Ishikawa (cell line): ENCODE data around the gene DNAJC15.

Experiments used
- CEBPB ChIP-seq: IDR thresholded peaks from 2 replicates; pipeline ENCODE4 v1.6.1; 2012
- EGR1 ChIP-seq: IDR thresholded peaks from 2 replicates; pipeline ENCODE4 v1.6.1; 2012
- EP300 ChIP-seq: IDR thresholded peaks from 2 replicates; pipeline ENCODE4 v1.6.1; 2012; ENCODE audit warnings: borderline replicate concordance
- MAX ChIP-seq: IDR thresholded peaks from 2 replicates; pipeline ENCODE4 v1.6.1; 2012
- REST ChIP-seq: IDR thresholded peaks from 2 replicates; pipeline ENCODE4 v1.6.1; 2012; ENCODE audit warnings: low read depth, mild to moderate bottlenecking
- YY1 ChIP-seq: IDR thresholded peaks from 2 replicates; pipeline ENCODE4 v1.6.1; 2012; ENCODE audit warnings: low read depth

GRCh38 chr13:43080199-43080598, 56.8 kb downstream of the DNAJC15 start:
- no peak for TF ChIP-seq MAX
- TF ChIP-seq CEBPB = no peak
- TF ChIP-seq REST = no peak
- no peak for TF ChIP-seq YY1
- TF ChIP-seq EGR1 = no peak
- no peak for TF ChIP-seq EP300
